Body of pancreas (tissue), 4 donors: ENCODE data around the gene SNRNP200. TPM values are rescaled to one million over a fixed set of nuclear protein-coding genes. Genes with fewer than 3 reads are reported as not detected.
A peak's percentile ranks its signal among the peaks of the same experiment; 100 is the strongest.

Experiments used
- ATAC-seq: fragments of 150-250 bp; one replicate; pipeline ENCODE4 v1.9.1; 2016
- DNase-seq, 4 donors: peaks; one replicate each; pipeline ENCODE4 v3.0.0-alpha.2; 2019
- H3K27ac ChIP-seq, 4 donors: fragments of 200-600 bp; sonication (generic); 1 replicate in 3 of 4; 2 replicates in 1 of 4; pipeline versions ENCODE4 v1.5.1 to v1.6.1; 2016 to 2019; ENCODE audit warnings: mild to moderate bottlenecking in 1 of 4, mixed read lengths in 1 of 4, moderate library complexity in 1 of 4
- H3K27me3 ChIP-seq, 2 donors: fragments of 200-600 bp; sonication (generic); one replicate each; pipeline ENCODE4 v1.6.0; 2016; ENCODE audit warnings: mild to moderate bottlenecking in 1 of 2
- H3K36me3 ChIP-seq, 2 donors: fragments of 200-600 bp; sonication (generic); replicated peaks in 1 of 2; 2 replicates each; pipeline ENCODE4 v1.5.1; 2016; ENCODE audit warnings: low read depth in 2 of 2; ENCODE audit not compliant: insufficient read depth in 1 of 2
- H3K4me1 ChIP-seq: fragments of 200-600 bp; sonication (generic); one replicate; pipeline ENCODE4 v1.6.0; 2016
- H3K4me3 ChIP-seq, 2 donors: fragments of 200-600 bp; sonication (generic); 1 replicate in 1 of 2; 2 replicates in 1 of 2; pipeline ENCODE4 v1.5.1; 2016 to 2019
- H3K9me3 ChIP-seq, 3 donors: fragments of 200-600 bp; sonication (generic); 1 replicate in 2 of 3; 2 replicates in 1 of 3; pipeline ENCODE4 v1.5.1; 2016
- POLR2A ChIP-seq, 3 donors: fragments of 450-650 bp; IDR thresholded peaks; one replicate each; pipeline ENCODE4 v1.6.1; 2016; ENCODE audit warnings: antibody characterized with exemption in 3 of 3, mild to moderate bottlenecking in 2 of 3
- WGBS, 2 donors: methylation state at CpG; one replicate each; pipeline ENCODE4 v1.1.5; 2017; 5-methylcytosine and 5-hydroxymethylcytosine counted together
- intact Hi-C: fragments of 100-400 bp; cut with DNase I; formaldehyde crosslinking; loops from one replicate; pipeline ENCODE4 v1.15.1; 2023
- total RNA-seq, 2 donors: library from RNA; depleted of rRNA; stranded (reverse); fragments of >200 nt; gene quantifications; one replicate each; pipeline ENCODE4 v1.1.0, GENCODE V29; 2016
- TF ChIP-seq, protein P1 (sequence below), 7 experiments: fragments of 450-650 bp in 4 of 7; fragments of 200-600 bp in 3 of 7; sonication (generic) in 3 of 7; IDR thresholded peaks; one replicate each; pipeline ENCODE4 v1.5.1; 2016 to 2019; ENCODE audit warnings: antibody characterized with exemption in 7 of 7

SNRNP200 gene
- total RNA-seq, 2 donors from 2014 or later = 58.1 to 110 TPM

GRCh38 chr2:96256611-96257113, 48.7 kb downstream of the SNRNP200 start:
- 70 to 82% methylated on average over 6 of the region's 6 CpGs for WGBS, 2 donors
- no peak for ATAC-seq
- Histone ChIP-seq H3K27ac (peak overlapping the region in 2 of 4 donors; percentile 23 to 89), H3K9me3 (no peaks in the 10 kb centered on the region), H3K27me3 (no peaks in the 10 kb centered on the region), H3K4me3 (no peak overlapping the region), H3K36me3 (peaks cover 10 to 28% of the 10 kb centered on the region in 2 donors), H3K4me1 (peaks cover 39% of the 10 kb centered on the region)
- intact Hi-C loops = no loop called here
- TF ChIP-seq, protein P1, sequence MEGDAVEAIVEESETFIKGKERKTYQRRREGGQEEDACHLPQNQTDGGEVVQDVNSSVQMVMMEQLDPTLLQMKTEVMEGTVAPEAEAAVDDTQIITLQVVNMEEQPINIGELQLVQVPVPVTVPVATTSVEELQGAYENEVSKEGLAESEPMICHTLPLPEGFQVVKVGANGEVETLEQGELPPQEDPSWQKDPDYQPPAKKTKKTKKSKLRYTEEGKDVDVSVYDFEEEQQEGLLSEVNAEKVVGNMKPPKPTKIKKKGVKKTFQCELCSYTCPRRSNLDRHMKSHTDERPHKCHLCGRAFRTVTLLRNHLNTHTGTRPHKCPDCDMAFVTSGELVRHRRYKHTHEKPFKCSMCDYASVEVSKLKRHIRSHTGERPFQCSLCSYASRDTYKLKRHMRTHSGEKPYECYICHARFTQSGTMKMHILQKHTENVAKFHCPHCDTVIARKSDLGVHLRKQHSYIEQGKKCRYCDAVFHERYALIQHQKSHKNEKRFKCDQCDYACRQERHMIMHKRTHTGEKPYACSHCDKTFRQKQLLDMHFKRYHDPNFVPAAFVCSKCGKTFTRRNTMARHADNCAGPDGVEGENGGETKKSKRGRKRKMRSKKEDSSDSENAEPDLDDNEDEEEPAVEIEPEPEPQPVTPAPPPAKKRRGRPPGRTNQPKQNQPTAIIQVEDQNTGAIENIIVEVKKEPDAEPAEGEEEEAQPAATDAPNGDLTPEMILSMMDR (IDR thresholded peaks at IDR 0.05) = no peak
- no peak for TF ChIP-seq POLR2A (IDR thresholded peaks at IDR 0.05)
- no peak for DNase-seq

GRCh38 chr2:96254571-96254970, 50.8 kb downstream of the SNRNP200 start:
- peaks cover 19% of the 10 kb centered on the region for H3K4me1 ChIP-seq
- intact Hi-C loops = loop anchor here (5.0 kb wide), 1 partner anchor 42 kb away; no protein-coding TSS in a partner anchor
- H3K9me3 ChIP-seq = no peaks in the 10 kb centered on the region
- no peak for ATAC-seq
- no peak overlapping the region for H3K27ac ChIP-seq
- WGBS, 2 donors = 76 to 96% methylated on average over 11 of the region's 11 CpGs
- no peak for TF ChIP-seq POLR2A (IDR thresholded peaks at IDR 0.05)
- TF ChIP-seq, protein P1 (IDR thresholded peaks at IDR 0.05) = no peak
- H3K36me3 ChIP-seq = peaks cover 10 to 28% of the 10 kb centered on the region in 2 donors
- H3K27me3 ChIP-seq = no peaks in the 10 kb centered on the region
- DNase-seq = peak in 1 of 4 donors; percentile 27
- H3K4me3 ChIP-seq = no peak overlapping the region

DNA sequence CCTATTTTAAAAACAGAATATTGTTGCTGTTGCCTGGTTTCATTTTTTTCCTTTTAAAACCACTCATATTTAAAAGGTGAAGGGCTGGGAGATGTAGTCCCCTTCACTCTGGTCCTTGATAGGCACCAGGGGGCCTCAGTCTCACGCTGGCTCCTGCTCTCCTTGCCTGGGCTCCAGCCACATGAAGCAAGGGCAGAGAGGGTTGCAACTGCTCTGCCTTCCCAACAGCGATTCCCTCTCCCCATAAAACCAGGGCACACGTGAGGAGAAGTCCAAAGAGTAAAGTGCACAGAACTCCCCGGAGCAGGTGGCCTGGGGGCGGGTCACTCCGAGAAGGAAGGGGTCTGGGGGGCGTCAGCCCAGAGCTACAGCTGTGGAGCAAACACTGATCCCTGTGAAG, 52.3 kb downstream of the SNRNP200 start:
- no peak overlapping the region for H3K27ac ChIP-seq
- 70 to 80% methylated on average over 6 to 7 of the region's 7 CpGs for WGBS, 2 donors
- TF ChIP-seq POLR2A (IDR thresholded peaks at IDR 0.05) = no peak
- TF ChIP-seq, protein P1 (IDR thresholded peaks at IDR 0.05) = no peak
- no peak overlapping the region for H3K4me3 ChIP-seq
- H3K9me3 ChIP-seq = no peaks in the 10 kb centered on the region
- DNase-seq = no peak
- H3K4me1 ChIP-seq = peaks cover 5% of the 10 kb centered on the region
- peaks cover 10 to 28% of the 10 kb centered on the region in 2 donors for H3K36me3 ChIP-seq
- intact Hi-C loops = loop anchor here (5.0 kb wide), 1 partner anchor 41 kb away; no protein-coding TSS in a partner anchor
- H3K27me3 ChIP-seq = no peaks in the 10 kb centered on the region
- no peak for ATAC-seq

- DNase-seq (no peak), ATAC-seq (no peak)
- Histone ChIP-seq H3K27ac (no peak overlapping the region), H3K36me3 (peaks cover 10 to 28% of the 10 kb centered on the region in 2 donors), H3K27me3 (no peaks in the 10 kb centered on the region), H3K4me1 (peaks cover 6% of the 10 kb centered on the region), H3K4me3 (no peak overlapping the region), H3K9me3 (no peaks in the 10 kb centered on the region)
- WGBS, 2 donors = 88 to 98% methylated on average over 2 to 8 of the region's 8 CpGs
- no peak for TF ChIP-seq POLR2A (IDR thresholded peaks at IDR 0.05)
- TF ChIP-seq, protein P1 (IDR thresholded peaks at IDR 0.05) = no peak
- intact Hi-C loops = loop anchor here (5.0 kb wide), 1 partner anchor 40 kb away; no protein-coding TSS in a partner anchor
These were observed 52.8 kb downstream of the SNRNP200 start for GRCh38 chr2:96252526-96252925.
